ENCODE results near the gene STN1.

DNA sequence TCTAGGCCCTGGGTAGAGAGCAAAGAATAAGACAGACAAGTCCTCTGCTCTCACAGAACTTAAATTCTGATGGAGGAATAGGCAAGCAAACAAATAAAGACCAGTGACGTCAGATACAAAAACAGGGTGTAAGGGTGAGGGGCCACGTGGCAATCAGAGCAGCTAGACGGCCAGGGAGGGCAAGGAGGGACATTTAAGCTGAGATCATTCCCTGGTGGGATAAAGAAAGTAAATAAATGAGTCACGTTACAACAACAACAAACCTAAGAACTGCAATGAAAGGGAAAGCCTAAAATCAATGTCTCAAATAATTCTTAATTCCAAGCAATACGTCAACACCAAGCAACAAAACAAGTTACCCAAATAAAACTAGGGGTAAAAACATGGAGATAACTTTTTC lies 21.8 kb downstream of the STN1 start:
- TF ChIP-seq POLR2A (IDR thresholded peaks at IDR 0.05; ENCODE audit: low read length) (no peak), GATA1 (IDR thresholded peaks at IDR 0.05; ENCODE audit: low read depth, low read length) (no peak)

Data from erythroblast (primary cell).